Tibial artery (tissue), 4 donors: Measurements from ENCODE around the gene UGT1A7.

Experiments
- DNase-seq, 2 donors: peaks; one replicate each; pipeline ENCODE4 v3.0.0-alpha.2; 2019
- H3K27ac ChIP-seq, 2 donors: fragments of 200-600 bp; sonication (generic) in 1 of 2; 1 replicate in 1 of 2; 2 replicates in 1 of 2; pipeline ENCODE4 v1.5.1; 2018 to 2019; ENCODE audit warnings: mild to moderate bottlenecking in 1 of 2
- H3K27me3 ChIP-seq, 2 donors: fragments of 200-600 bp; sonication (generic) in 1 of 2; one replicate each; pipeline versions ENCODE4 v1.5.1 to v1.6.0; 2016 to 2019
- H3K36me3 ChIP-seq, 3 donors: fragments of 200-600 bp; sonication (generic) in 2 of 3; one replicate each; pipeline ENCODE4 v1.5.1; 2016 to 2019; ENCODE audit warnings: mild to moderate bottlenecking in 2 of 3
- H3K4me1 ChIP-seq, 4 donors: fragments of 200-600 bp; sonication (generic) in 2 of 4; 1 replicate in 3 of 4; 2 replicates in 1 of 4; pipeline ENCODE4 v1.5.1; 2016 to 2019
- H3K4me3 ChIP-seq, 2 donors: fragments of 200-600 bp; sonication (generic) in 1 of 2; 1 replicate in 1 of 2; 2 replicates in 1 of 2; pipeline ENCODE4 v1.5.1; 2018 to 2019; ENCODE audit warnings: mild to moderate bottlenecking in 2 of 2
- H3K9me3 ChIP-seq, 3 donors: fragments of 200-600 bp; sonication (generic) in 1 of 3; one replicate each; pipeline ENCODE4 v1.5.1; 2016 to 2019
- intact Hi-C: fragments of 100-400 bp; cut with DNase I; formaldehyde crosslinking; loops from one replicate; pipeline ENCODE4 v1.15.0; 2023; ENCODE audit warnings: low total_unique reads
- TF ChIP-seq, protein P1 (sequence below), 2 experiments: fragments of 200-600 bp in 1 of 2; fragments of 450-650 bp in 1 of 2; IDR thresholded peaks; one replicate each; pipeline ENCODE4 v1.5.1; 2017 to 2019; ENCODE audit warnings: antibody characterized with exemption in 2 of 2, mild to moderate bottlenecking in 1 of 2, moderate library complexity in 1 of 2

UGT1A7 gene

GRCh38 chr2:233799087-233799665, 117.5 kb downstream of the UGT1A7 start:
- H3K9me3 ChIP-seq, result no peaks in the 10 kb centered on the region
- DNase-seq, result peak in 1 of 2 donors; percentile 31
- H3K36me3 ChIP-seq, result no peaks in the 10 kb centered on the region
- no peaks in the 10 kb centered on the region for H3K27me3 ChIP-seq
- TF ChIP-seq, protein P1, sequence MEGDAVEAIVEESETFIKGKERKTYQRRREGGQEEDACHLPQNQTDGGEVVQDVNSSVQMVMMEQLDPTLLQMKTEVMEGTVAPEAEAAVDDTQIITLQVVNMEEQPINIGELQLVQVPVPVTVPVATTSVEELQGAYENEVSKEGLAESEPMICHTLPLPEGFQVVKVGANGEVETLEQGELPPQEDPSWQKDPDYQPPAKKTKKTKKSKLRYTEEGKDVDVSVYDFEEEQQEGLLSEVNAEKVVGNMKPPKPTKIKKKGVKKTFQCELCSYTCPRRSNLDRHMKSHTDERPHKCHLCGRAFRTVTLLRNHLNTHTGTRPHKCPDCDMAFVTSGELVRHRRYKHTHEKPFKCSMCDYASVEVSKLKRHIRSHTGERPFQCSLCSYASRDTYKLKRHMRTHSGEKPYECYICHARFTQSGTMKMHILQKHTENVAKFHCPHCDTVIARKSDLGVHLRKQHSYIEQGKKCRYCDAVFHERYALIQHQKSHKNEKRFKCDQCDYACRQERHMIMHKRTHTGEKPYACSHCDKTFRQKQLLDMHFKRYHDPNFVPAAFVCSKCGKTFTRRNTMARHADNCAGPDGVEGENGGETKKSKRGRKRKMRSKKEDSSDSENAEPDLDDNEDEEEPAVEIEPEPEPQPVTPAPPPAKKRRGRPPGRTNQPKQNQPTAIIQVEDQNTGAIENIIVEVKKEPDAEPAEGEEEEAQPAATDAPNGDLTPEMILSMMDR (IDR thresholded peaks at IDR 0.05), result no peak
- no peak overlapping the region for H3K27ac ChIP-seq
- intact Hi-C loops, result no loop called here
- no peak overlapping the region for H3K4me3 ChIP-seq
- H3K4me1 ChIP-seq, result no peaks in the 10 kb centered on the region

DNA sequence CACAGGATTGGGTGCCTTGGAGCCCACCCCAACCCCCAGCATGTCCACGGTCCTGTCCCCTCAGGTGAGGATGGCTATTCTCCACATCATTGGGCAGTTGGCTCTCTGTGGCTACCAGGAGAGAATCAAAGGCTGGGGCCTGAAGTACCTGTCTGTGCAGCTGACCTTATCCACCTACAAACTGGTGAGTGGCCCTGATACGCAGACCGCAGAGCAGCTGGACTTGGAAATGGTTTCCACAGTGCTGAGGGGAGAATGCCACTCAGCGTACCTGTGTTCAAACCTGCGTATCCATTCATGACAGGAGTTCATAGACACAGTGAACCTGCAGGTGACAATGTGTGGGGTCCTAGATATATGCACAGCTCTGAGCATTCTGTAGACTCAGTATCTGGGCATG, 118.0 kb downstream of the UGT1A7 start:
- TF ChIP-seq, protein P1 (IDR thresholded peaks at IDR 0.05), result no peak
- intact Hi-C loops, result no loop called here
- H3K4me3 ChIP-seq, result no peak overlapping the region
- no peaks in the 10 kb centered on the region for H3K27me3 ChIP-seq
- peak in 1 of 2 donors; percentile 40 for DNase-seq
- H3K9me3 ChIP-seq, result no peaks in the 10 kb centered on the region
- no peaks in the 10 kb centered on the region for H3K4me1 ChIP-seq
- H3K36me3 ChIP-seq, result no peaks in the 10 kb centered on the region
- no peak overlapping the region for H3K27ac ChIP-seq

GRCh38 chr2:233800208-233800607, 118.5 kb downstream of the UGT1A7 start:
- Histone ChIP-seq H3K27me3 (no peaks in the 10 kb centered on the region), H3K4me3 (no peak overlapping the region), H3K36me3 (no peaks in the 10 kb centered on the region), H3K4me1 (no peaks in the 10 kb centered on the region), H3K27ac (no peak overlapping the region), H3K9me3 (no peaks in the 10 kb centered on the region)
- TF ChIP-seq, protein P1 (IDR thresholded peaks at IDR 0.05), result no peak
- DNase-seq, result peak in 1 of 2 donors; percentile 15
- intact Hi-C loops, result no loop called here

- TF ChIP-seq, protein P1 (IDR thresholded peaks at IDR 0.05), result no peak
- no peaks in the 10 kb centered on the region for H3K4me1 ChIP-seq
- H3K36me3 ChIP-seq, result no peaks in the 10 kb centered on the region
- peak in 1 of 2 donors; percentile 47 for DNase-seq
- H3K4me3 ChIP-seq, result no peak overlapping the region
- intact Hi-C loops, result no loop called here
- no peak overlapping the region for H3K27ac ChIP-seq
- H3K9me3 ChIP-seq, result no peaks in the 10 kb centered on the region
- no peaks in the 10 kb centered on the region for H3K27me3 ChIP-seq
These were observed 119.8 kb downstream of the UGT1A7 start for GRCh38 chr2:233801357-233802131.

DNA sequence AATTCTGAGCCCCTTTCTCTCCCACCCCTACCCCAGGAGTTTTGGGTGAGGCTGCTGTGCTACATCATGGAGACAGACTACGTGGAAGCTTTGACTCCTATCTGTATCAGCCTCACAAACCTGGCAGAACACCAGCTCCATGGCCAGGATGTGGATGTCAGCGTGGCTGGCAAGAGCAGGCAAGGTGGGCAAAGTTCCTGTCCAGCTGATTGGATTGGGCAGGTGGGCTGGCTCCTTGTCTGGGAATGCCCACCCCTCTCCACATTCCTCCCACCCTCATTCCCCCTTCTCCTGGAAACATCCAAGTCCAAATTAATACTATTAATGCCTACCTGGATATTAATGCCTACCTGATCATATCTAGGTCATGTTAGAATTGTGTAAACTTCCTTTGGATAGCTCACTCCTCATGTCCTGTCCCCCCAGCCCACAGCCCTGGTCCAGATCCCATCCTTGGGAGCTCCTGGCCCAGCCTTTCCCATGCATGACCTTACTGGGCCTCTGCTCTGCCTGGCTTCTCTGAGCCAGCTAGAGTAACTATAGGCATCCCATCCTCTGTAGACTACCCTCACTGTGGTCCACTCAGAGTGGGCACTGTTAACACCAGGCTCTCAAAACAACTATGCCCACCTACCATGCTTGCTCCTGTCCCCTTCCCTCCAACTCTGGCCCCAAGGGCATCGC, 120.6 kb downstream of the UGT1A7 start:
- Histone ChIP-seq H3K4me3 (no peak overlapping the region), H3K4me1 (no peaks in the 10 kb centered on the region), H3K27ac (no peak overlapping the region), H3K9me3 (no peaks in the 10 kb centered on the region), H3K27me3 (no peaks in the 10 kb centered on the region), H3K36me3 (no peaks in the 10 kb centered on the region)
- intact Hi-C loops, result no loop called here
- no peak for DNase-seq
- TF ChIP-seq, protein P1 (IDR thresholded peaks at IDR 0.05), result no peak
